Frontal cortex (tissue), 1 donor: ENCODE results near the gene OR6B3. TPM values are rescaled to one million over a fixed set of nuclear protein-coding genes. Genes with fewer than 3 reads are reported as not detected.

ENCODE experiments used
- total RNA-seq: library from RNA; depleted of rRNA; stranded (reverse); fragments of >200 nt; gene quantifications from one replicate; pipeline ENCODE4 v1.2.3, GENCODE V29; 2014

The OR6B3 gene
- total RNA-seq, 1 donor from 2014 or later: not detected

Other genes starting within 250 kb of the OR6B3 start
- 84.8 TPM for gene NDUFA10, start 28.2 kb downstream of the OR6B3 start, total RNA-seq
- not detected for gene OR6B2, start 23.1 kb downstream of the OR6B3 start, total RNA-seq
- 95.0 TPM for gene COPS9, start 82.8 kb upstream of the OR6B3 start, total RNA-seq
- gene OTOS, start 87.1 kb upstream of the OR6B3 start, total RNA-seq: 0.41 TPM